A673 (cell line): ENCODE measurements around the gene KLHL11. TPM values are rescaled to one million over a fixed set of nuclear protein-coding genes. Genes with fewer than 3 reads are reported as not detected.
"Not testable (repeated sequence)": the region's sequence is repeated elsewhere in the genome, so short reads cannot be mapped to it uniquely, and the experiment has no call there.

Experiments used
- BruUV-seq: library from RNA; stranded (reverse); fragments of 400-500 nt; replicated peaks from 2 replicates; lab custom pipeline; 2021; lab: Mats Ljungman, UMichigan
- CTCF ChIA-PET: fragments of 300-600 bp; sonication (Branson Sonifier 250); formaldehyde crosslinking; loops from one replicate; lab custom pipeline; 2022; ENCODE audit warnings: antibody characterized with exemption; lab: Charles Lee
- POLR2A ChIA-PET: fragments of 300-600 bp; sonication (Branson Sonifier 250); formaldehyde crosslinking; loops from one replicate; lab custom pipeline; 2022; ENCODE audit warnings: antibody characterized with exemption; ENCODE audit not compliant: low non-redundant PET; lab: Charles Lee
- DNase-seq: peaks from one replicate; pipeline ENCODE4 v3.0.0-alpha.2; 2015; ENCODE audit warnings: low spot score
- H3K27ac ChIP-seq: fragments of 200-600 bp; sonication (generic); 2 replicates; pipeline ENCODE4 v1.5.1; 2016; ENCODE audit warnings: mixed run types, low read depth, mild to moderate bottlenecking, mixed read lengths, antibody characterized with exemption, low read length; ENCODE audit not compliant: poor library complexity, severe bottlenecking
- H3K27me3 ChIP-seq: fragments of 200-600 bp; sonication (generic); replicated peaks from 2 replicates; pipeline ENCODE4 v1.6.1; 2017; ENCODE audit warnings: mixed run types, low read depth, mild to moderate bottlenecking, mixed read lengths, antibody characterized with exemption, low read length; ENCODE audit not compliant: insufficient read depth, poor library complexity
- H3K36me3 ChIP-seq: fragments of 200-600 bp; sonication (generic); 2 replicates; pipeline ENCODE4 v1.6.1; 2016; ENCODE audit warnings: mixed run types, mild to moderate bottlenecking, mixed read lengths, antibody characterized with exemption, low read length; ENCODE audit not compliant: insufficient read depth, poor library complexity, severe bottlenecking
- H3K4me1 ChIP-seq: fragments of 200-600 bp; sonication (generic); 2 replicates; pipeline ENCODE4 v1.6.1; 2017; ENCODE audit warnings: mixed run types, mild to moderate bottlenecking, mixed read lengths, antibody characterized with exemption, low read length; ENCODE audit not compliant: insufficient read depth, poor library complexity, severe bottlenecking
- H3K4me3 ChIP-seq: fragments of 200-600 bp; sonication (generic); 2 replicates; pipeline ENCODE4 v1.5.1; 2016; ENCODE audit warnings: low read depth, mixed run types, mild to moderate bottlenecking, mixed read lengths, low read length; ENCODE audit not compliant: poor library complexity, severe bottlenecking
- H3K9me3 ChIP-seq: fragments of 200-600 bp; sonication (generic); 2 replicates; pipeline ENCODE4 v1.6.1; 2016; ENCODE audit warnings: mixed run types, low read depth, mild to moderate bottlenecking, mixed read lengths, antibody characterized with exemption, low read length; ENCODE audit not compliant: poor library complexity, severe bottlenecking
- EZH2 ChIP-seq: fragments of 200-600 bp; sonication (generic); IDR thresholded peaks from 2 replicates; pipeline ENCODE4 v1.6.1; 2017; ENCODE audit warnings: borderline replicate concordance, low read depth, mild to moderate bottlenecking, mixed read lengths, antibody characterized with exemption, low read length; ENCODE audit not compliant: poor library complexity, severe bottlenecking
- intact Hi-C: fragments of 100-400 bp; cut with micrococcal nuclease; formaldehyde crosslinking; loops from one replicate; pipeline ENCODE4 v1.10.0; 2022; ENCODE audit not compliant: unreplicated experiment
- total RNA-seq: library from RNA; stranded (reverse); gene quantifications from 2 replicates; pipeline ENCODE4 v1.2.3, GENCODE V29; 2021
- TF ChIP-seq, protein P1 (sequence below): fragments of 300-800, 200-600 bp; sonication (generic); conservative IDR thresholded peaks from 2 replicates; pipeline ENCODE4 v1.5.1; 2017; ENCODE audit warnings: low read depth, mild to moderate bottlenecking, antibody characterized with exemption, low read length, moderate library complexity, mixed read lengths

The KLHL11 gene
- total RNA-seq, 1 experiment from 2014 or later = 12.0 TPM

DNA sequence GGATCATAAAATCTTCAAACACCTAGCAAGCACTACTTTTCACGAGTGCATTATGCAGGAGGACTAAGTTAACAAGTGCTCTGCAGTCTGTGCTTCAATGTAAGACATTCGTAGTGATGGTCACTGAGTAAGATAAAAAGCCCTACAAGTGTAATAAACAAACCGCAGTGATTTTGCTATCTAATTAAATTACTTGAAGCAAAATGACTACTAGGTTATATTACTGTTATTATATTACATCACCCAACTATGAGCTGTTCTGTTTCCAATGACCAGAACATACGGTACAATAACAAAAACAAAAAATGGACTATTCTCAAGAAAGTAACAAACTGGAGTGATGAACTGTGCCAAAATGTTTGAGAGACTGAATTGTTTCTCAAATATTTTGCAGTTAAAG lies 16.4 kb downstream of the KLHL11 start:
- intact Hi-C loops = no loop called here
- H3K9me3 ChIP-seq = no peaks in the 10 kb centered on the region
- no peaks in the 10 kb centered on the region for H3K4me1 ChIP-seq
- no peak for DNase-seq
- CTCF ChIA-PET = no interaction called here
- BruUV-seq = no TSS peak
- H3K36me3 ChIP-seq = no peaks in the 10 kb centered on the region
- no peaks in the 10 kb centered on the region for H3K27me3 ChIP-seq
- TF ChIP-seq, protein P1, sequence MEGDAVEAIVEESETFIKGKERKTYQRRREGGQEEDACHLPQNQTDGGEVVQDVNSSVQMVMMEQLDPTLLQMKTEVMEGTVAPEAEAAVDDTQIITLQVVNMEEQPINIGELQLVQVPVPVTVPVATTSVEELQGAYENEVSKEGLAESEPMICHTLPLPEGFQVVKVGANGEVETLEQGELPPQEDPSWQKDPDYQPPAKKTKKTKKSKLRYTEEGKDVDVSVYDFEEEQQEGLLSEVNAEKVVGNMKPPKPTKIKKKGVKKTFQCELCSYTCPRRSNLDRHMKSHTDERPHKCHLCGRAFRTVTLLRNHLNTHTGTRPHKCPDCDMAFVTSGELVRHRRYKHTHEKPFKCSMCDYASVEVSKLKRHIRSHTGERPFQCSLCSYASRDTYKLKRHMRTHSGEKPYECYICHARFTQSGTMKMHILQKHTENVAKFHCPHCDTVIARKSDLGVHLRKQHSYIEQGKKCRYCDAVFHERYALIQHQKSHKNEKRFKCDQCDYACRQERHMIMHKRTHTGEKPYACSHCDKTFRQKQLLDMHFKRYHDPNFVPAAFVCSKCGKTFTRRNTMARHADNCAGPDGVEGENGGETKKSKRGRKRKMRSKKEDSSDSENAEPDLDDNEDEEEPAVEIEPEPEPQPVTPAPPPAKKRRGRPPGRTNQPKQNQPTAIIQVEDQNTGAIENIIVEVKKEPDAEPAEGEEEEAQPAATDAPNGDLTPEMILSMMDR = no peak
- no peak for TF ChIP-seq EZH2
- no peak overlapping the region for H3K4me3 ChIP-seq
- POLR2A ChIA-PET = no interaction called here
- H3K27ac ChIP-seq = no peak overlapping the region

DNA sequence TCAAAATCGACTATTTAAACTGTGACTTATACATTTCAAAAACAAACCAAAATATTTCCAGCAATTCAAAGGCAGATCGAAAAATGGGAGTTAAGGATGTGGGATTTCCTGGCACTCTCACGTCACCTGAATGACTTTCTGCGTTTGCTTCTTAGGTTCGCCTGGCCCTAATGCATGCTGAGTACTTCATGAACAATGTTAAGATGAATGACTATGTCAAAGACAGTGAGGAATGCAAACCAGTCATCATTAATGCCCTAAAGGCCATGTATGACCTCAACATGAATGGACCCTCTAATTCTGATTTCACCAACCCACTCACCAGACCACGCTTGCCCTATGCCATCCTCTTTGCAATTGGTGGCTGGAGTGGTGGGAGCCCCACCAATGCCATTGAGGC lies 20.3 kb downstream of the KLHL11 start:
- intact Hi-C loops = no loop called here
- TF ChIP-seq, protein P1 = no peak
- TF ChIP-seq EZH2 = no peak
- DNase-seq = no peak
- Histone ChIP-seq H3K27me3 (no peaks in the 10 kb centered on the region), H3K36me3 (no peaks in the 10 kb centered on the region), H3K9me3 (no peaks in the 10 kb centered on the region), H3K4me3 (no peak overlapping the region), H3K4me1 (no peaks in the 10 kb centered on the region), H3K27ac (no peak overlapping the region)
- BruUV-seq = no TSS peak
- POLR2A ChIA-PET = no interaction called here
- CTCF ChIA-PET = no interaction called here

DNA sequence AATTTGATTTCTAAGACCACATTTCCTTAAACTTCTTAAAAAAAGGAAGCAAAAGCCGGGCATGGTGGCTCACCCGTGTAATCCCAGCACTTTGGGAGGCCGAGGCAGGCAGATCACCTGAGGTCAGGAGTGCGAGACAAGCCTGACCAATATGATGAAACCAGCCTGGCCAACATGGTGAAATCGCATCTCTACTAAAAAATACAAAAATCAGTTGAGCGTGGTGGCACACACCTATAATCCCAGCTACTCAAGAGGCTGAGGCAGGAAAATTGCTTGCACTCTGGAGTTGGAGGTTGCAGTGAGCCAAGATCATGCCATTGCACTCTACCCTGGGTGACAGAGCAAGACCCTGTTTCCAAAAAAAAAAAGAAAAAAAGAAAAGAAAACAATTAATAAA lies 24.4 kb downstream of the KLHL11 start:
- H3K9me3 ChIP-seq, H3K27me3 ChIP-seq, H3K4me3 ChIP-seq, POLR2A ChIA-PET, CTCF ChIA-PET, H3K27ac ChIP-seq, H3K36me3 ChIP-seq, intact Hi-C loops, H3K4me1 ChIP-seq, DNase-seq, BruUV-seq: not testable (repeated sequence)

DNA sequence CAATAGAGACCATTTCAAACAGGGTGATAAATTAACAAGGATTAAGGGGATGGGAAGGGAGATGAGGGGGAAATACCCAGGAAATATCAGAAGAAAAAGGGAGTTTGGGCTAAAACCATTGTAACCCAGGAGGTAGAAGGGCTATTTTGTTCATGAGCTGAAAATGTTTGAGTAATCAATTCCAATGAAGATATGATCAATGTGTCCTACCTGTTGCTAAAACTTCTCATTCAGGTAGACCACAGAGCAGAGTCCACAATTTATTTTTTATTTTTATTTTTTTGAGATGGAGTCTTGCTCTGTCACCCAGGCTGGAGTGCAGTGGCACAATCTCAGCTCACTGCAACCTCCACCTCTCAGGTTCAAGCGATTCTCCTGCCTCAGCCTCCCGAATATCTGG lies 25.8 kb downstream of the KLHL11 start:
- DNase-seq, intact Hi-C loops, H3K27me3 ChIP-seq, H3K9me3 ChIP-seq, H3K27ac ChIP-seq, BruUV-seq, H3K4me3 ChIP-seq, H3K4me1 ChIP-seq, H3K36me3 ChIP-seq: not testable (repeated sequence)
- POLR2A ChIA-PET = interaction anchor here (0.6 kb wide), 1 partner anchor 24 kb away, joined by 5 read pairs; no protein-coding TSS in a partner anchor
- CTCF ChIA-PET = interaction anchor here (0.7 kb wide), 1 partner anchor 102 kb away, joined by 3 read pairs; no protein-coding TSS in a partner anchor
